Activated naive CD8-positive, alpha-beta T cell (primary cell): Measurements from ENCODE around the gene EMILIN2.

ENCODE experiments used
- H3K27ac Mint-ChIP-seq: one replicate; pipeline ENCODE4 v1.8.0; 2021; ENCODE audit warnings: mixed read lengths
- H3K27me3 Mint-ChIP-seq: one replicate; pipeline ENCODE4 v1.8.0; 2021; ENCODE audit warnings: mixed read lengths
- H3K36me3 Mint-ChIP-seq: one replicate; pipeline ENCODE4 v1.8.0; 2021; ENCODE audit warnings: mixed read lengths
- H3K4me1 Mint-ChIP-seq: one replicate; pipeline ENCODE4 v1.8.0; 2021; ENCODE audit warnings: low read depth, mixed read lengths
- H3K4me3 Mint-ChIP-seq: one replicate; pipeline ENCODE4 v1.8.0; 2021; ENCODE audit warnings: mild to moderate bottlenecking, mixed read lengths
- H3K9me3 Mint-ChIP-seq: one replicate; pipeline ENCODE4 v1.8.0; 2021; ENCODE audit warnings: low read depth, mixed read lengths

EMILIN2 gene

DNA sequence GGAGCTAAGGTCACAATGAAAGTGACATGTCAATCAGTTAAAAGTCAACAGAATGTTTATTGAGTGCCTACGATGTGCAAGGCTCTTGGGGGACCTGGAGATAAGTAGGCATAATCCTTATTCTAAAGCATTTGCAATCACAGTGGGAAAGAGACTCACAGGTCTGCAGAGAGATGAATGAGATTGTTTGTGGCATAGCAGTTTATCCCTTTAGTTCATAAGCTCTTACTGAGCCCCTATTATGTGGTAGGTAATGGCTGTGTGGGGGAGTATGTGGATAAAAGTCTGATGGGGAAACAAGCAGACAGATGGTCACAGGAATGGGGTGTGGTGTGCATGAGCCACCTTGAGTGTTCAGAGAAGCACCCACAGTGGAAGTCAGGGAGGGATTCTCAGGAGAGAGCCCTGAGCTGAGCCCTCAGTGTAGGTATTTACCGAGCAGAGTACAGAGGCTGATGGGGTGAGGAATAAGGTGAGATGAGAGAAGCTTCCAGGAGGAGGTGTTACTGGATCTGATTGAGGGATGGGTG is 48.1 kb downstream of the EMILIN2 start:
- Mint-ChIP-seq H3K4me1 (peaks cover 43% of the 10 kb centered on the region), H3K27me3 (no peaks in the 10 kb centered on the region), H3K27ac (no peak overlapping the region), H3K9me3 (no peaks in the 10 kb centered on the region), H3K4me3 (no peak overlapping the region), H3K36me3 (peaks cover 4% of the 10 kb centered on the region)

DNA sequence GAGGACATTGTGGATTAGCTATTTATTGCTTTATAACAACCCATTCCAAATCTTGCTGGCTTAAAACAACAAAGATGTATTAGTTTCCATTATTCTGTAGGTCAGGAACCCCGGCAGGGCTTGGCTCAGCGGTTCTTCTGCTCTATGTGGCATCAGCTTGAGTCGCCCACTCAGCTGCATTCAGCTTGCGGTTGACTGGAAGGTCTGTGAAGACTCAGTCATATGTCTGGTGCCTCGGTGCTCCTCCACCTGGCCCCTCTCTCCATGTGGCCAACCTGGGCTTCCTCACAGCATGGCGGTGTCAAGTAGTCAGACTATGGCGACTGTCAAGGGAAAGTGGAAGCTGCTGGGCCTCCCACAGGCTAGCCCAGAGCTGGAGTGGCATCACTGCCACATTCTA is 48.6 kb downstream of the EMILIN2 start:
- H3K27me3 Mint-ChIP-seq = no peaks in the 10 kb centered on the region
- no peak overlapping the region for H3K27ac Mint-ChIP-seq
- H3K4me3 Mint-ChIP-seq = no peak overlapping the region
- H3K4me1 Mint-ChIP-seq = peaks cover 38% of the 10 kb centered on the region
- H3K36me3 Mint-ChIP-seq = peaks cover 4% of the 10 kb centered on the region
- H3K9me3 Mint-ChIP-seq = no peaks in the 10 kb centered on the region

DNA sequence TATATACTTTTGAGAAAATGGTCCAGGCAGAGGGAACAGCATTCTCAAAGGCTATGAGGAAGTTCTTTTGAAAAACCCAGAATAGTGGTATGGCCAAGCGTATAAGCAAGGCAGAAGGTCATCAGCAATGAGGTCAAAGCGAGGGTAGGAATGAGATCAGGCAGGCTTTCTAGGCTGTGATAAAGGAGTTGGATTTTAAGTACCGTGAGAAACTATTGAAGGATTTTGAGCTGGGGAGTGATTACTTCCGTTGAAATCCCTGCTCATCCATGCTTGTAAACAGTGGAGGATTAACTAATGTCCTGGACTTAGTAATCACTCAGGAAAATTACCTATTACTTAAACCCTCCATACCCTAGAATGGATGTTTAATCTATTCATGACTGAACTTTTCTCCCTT is 50.2 kb downstream of the EMILIN2 start:
- Mint-ChIP-seq H3K36me3 (no peaks in the 10 kb centered on the region), H3K27ac (no peak overlapping the region), H3K4me3 (no peak overlapping the region), H3K4me1 (peaks cover 22% of the 10 kb centered on the region), H3K9me3 (no peaks in the 10 kb centered on the region), H3K27me3 (no peaks in the 10 kb centered on the region)

DNA sequence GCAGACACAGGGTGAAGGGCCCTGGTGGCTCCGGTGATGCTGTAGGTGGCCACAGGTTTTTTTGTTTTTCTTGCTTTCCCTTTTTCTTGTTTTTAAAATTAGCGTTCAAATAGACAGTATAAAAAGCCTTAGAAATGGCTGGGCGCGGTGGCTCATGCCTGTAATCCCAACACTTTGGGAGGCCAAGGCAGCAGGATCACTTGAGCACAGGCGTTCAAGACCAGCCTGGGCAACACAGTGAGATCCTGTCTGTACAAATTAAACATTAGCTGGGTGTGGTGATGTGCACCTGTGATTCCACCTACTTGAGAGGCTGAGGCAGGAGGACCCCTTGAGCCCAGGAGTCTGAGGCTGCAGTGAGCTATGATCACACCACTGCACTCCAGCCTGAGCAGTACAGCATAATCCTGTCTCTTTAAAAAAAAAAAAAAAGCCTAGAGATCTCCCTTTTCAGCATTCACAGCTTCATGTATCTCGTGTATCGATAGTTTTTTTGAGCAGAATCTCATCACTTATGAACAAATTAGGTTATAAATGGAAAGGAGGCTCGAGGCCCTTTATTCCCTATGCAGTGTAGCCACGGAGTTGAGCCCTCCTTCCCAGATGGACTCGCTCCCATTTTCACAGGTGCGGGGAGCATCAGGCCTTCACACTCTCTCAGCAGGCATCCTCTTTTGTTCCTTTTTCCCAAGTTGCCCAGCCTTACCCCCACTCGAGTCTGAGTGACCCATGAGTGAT is 50.8 kb downstream of the EMILIN2 start:
- no peaks in the 10 kb centered on the region for H3K9me3 Mint-ChIP-seq
- H3K36me3 Mint-ChIP-seq = no peaks in the 10 kb centered on the region
- H3K27ac Mint-ChIP-seq = no peak overlapping the region
- no peaks in the 10 kb centered on the region for H3K27me3 Mint-ChIP-seq
- no peak overlapping the region for H3K4me3 Mint-ChIP-seq
- peaks cover 18% of the 10 kb centered on the region for H3K4me1 Mint-ChIP-seq

DNA sequence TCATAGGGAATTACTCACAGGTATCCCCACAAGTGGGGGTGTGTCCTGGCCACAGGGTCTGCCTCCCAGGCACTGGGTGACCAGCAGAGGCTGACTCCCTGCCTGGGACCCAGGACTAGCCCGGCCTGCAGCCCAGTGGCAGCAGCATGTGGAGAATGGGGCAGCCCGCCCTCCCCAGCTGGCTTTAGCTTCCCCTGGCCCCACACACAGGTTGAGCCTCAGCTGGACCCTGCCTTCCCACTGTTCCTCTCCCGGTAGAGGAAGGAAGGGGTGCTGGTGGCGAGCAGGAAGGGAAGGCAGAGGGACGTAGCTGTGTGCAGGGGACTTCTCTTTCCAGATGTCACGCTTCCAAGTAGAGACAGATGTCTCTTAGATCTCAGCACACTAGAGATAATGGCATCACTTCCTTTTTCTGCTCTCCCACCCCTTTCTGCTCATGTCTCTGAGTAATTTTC is 51.4 kb downstream of the EMILIN2 start:
- Mint-ChIP-seq H3K36me3 (no peaks in the 10 kb centered on the region), H3K27me3 (no peaks in the 10 kb centered on the region), H3K27ac (no peak overlapping the region), H3K4me1 (peaks cover 14% of the 10 kb centered on the region), H3K9me3 (no peaks in the 10 kb centered on the region), H3K4me3 (no peak overlapping the region)

DNA sequence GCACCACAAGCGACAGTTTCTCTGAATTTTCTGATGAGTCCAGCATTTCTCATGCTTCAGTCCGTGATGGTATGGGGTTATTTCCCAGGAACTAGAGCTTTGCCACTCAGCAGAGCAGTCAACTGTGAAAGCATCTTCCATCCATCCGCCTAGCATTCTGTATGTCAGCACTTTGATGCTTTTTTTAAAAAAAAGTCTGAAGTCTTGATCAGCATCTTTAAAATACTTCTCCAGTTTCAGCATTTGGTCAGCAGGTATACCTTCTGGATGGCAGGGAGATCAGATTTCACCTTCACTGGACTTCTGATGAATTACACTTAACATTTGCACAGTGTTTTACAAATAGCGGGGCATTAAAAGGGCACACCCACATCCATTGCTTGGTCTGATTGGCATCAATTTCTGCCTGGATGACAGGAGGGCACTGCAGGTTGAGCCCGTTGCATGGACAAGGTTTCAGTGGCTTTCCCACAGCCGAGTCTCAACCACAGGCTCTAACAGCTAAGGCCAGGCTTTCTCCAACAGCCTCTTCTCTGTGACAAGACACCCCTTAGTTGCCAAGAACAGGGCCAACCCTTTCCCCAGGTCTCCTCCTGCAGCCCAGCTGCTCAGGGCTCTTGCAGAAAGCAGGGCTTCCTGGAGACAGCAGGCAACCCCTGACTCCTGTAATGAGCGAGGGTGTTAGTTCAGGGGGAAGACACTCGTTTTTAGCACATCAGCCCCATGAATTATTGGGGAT is 54.0 kb downstream of the EMILIN2 start:
- no peaks in the 10 kb centered on the region for H3K27me3 Mint-ChIP-seq
- H3K4me3 Mint-ChIP-seq = no peak overlapping the region
- H3K27ac Mint-ChIP-seq = no peak overlapping the region
- H3K9me3 Mint-ChIP-seq = no peaks in the 10 kb centered on the region
- H3K4me1 Mint-ChIP-seq = peaks cover 6% of the 10 kb centered on the region
- H3K36me3 Mint-ChIP-seq = no peaks in the 10 kb centered on the region

DNA sequence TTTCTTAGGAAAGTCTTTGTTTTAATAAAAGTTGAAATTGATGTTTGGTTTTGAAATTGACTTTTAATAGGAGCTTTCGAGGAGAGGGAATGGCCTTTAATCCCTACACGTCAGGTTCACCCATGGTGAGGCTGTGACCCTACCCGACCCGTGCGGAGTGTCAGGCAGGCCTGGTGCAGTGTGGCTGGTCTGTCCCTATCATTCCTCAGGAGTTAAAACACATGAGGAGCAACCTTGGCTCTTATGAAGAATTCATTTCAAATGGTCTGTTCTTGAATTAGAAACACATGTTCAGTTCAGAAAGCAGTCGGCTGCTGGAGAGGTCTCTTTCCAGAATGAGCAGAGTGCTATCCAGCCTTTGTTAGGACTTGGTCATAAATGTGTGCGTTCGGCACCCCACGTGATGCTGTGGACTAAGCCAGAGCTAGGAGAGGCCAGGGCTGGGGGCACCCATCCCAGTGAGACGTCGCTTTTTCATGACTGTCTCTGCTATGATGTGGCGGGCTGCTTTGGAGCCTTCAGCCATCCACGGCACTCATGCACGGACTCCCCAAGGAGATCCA is 54.7 kb downstream of the EMILIN2 start:
- Mint-ChIP-seq H3K4me1 (peaks cover 6% of the 10 kb centered on the region), H3K27ac (no peak overlapping the region), H3K27me3 (no peaks in the 10 kb centered on the region), H3K36me3 (no peaks in the 10 kb centered on the region), H3K4me3 (no peak overlapping the region), H3K9me3 (no peaks in the 10 kb centered on the region)

DNA sequence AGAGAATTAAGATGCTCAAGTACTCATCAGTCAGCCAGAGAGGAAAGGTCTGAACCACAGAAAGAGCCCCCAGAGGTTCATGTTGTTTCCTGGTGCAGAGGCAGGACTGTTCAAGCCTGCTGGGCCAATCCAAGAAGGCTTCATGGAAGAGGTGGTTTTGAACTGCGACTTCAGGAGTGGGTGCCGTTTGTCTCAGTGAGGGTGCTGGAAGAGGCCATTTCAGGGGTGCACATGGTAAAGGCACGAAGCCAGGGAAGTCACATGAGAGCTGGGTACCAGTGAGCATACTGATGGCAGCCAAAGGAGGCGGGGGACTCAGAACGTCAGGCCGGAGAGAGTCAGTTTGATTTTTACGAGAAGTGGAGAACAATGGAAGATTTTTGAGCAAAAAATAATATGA is 55.5 kb downstream of the EMILIN2 start:
- Mint-ChIP-seq H3K4me3 (no peak overlapping the region), H3K27ac (no peak overlapping the region)

DNA sequence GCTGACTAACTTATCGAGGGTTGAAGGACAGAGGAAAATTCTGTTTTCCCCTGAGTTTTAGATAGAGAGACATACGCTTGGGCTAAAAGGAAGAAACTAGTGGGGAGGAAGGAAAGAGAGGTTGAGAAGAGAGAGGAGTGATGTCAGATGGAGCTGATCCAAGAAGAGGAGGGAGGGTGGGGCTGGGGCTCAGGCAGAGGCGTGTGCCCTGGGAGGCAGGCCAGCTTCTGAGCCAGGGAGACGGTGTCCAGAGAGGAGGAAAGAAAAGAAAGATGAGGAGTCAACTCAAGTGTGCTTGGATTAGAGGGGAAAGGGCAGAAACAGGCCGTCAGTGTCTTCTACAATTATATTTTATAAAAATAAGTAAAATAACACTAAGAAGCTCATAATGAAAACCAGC is 56.2 kb downstream of the EMILIN2 start:
- H3K27ac Mint-ChIP-seq = no peak overlapping the region
- no peaks in the 10 kb centered on the region for H3K27me3 Mint-ChIP-seq
- H3K4me1 Mint-ChIP-seq = peaks cover 11% of the 10 kb centered on the region
- H3K4me3 Mint-ChIP-seq = no peak overlapping the region
- no peaks in the 10 kb centered on the region for H3K36me3 Mint-ChIP-seq
- no peaks in the 10 kb centered on the region for H3K9me3 Mint-ChIP-seq

More for the DNA sequence above, 55.5 kb downstream of the EMILIN2 start:
- H3K36me3 Mint-ChIP-seq = no peaks in the 10 kb centered on the region
- H3K9me3 Mint-ChIP-seq = no peaks in the 10 kb centered on the region
- peaks cover 6% of the 10 kb centered on the region for H3K4me1 Mint-ChIP-seq
- H3K27me3 Mint-ChIP-seq = no peaks in the 10 kb centered on the region

DNA sequence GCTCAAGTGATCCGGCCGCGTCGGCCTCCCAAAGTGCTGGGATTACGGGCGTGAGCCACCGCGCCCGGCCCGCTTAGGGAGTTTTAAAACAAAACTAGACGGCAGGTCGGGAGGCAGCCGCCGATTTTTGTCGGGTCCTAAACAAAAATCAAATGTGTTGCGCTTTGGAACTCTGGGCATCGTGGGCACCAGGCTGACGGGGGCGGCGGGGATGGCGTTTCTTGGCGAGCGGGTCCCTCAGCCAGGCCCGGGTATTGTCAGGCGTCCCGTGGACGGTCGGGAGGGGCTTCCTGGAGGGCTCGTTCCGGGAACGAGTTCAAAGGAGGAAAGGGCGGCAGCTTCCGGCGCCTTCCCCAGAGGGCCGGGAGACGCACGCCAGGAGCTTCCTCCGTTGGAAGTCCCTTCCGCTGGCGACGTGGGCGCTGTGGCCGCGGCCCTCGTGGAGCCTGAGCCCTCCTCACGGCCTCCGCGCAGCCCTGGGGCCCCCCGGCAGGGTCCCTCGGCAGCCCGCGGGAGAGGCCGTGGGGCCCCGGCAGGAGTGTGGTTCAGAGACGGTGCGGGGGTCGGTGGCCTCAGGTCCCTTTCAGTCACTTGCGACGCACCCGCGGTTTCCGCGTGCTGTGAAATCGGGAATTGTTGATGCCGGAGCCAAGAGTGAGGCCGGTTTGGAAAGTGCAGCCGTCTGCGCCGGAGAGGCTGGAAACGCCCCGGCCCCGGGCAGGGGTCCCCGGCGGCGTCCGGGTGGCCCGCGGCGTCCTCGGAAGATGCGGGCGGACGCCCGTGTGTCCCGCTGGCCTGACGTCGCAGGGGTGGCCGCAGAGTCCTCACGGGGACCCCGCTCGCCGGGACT is 59.3 kb downstream of the EMILIN2 start:
- Mint-ChIP-seq H3K27ac (peak overlapping the region; percentile 81), H3K4me1 (peaks cover 15% of the 10 kb centered on the region), H3K4me3 (peak overlapping the region; percentile 84), H3K9me3 (no peaks in the 10 kb centered on the region), H3K36me3 (no peaks in the 10 kb centered on the region), H3K27me3 (no peaks in the 10 kb centered on the region)

DNA sequence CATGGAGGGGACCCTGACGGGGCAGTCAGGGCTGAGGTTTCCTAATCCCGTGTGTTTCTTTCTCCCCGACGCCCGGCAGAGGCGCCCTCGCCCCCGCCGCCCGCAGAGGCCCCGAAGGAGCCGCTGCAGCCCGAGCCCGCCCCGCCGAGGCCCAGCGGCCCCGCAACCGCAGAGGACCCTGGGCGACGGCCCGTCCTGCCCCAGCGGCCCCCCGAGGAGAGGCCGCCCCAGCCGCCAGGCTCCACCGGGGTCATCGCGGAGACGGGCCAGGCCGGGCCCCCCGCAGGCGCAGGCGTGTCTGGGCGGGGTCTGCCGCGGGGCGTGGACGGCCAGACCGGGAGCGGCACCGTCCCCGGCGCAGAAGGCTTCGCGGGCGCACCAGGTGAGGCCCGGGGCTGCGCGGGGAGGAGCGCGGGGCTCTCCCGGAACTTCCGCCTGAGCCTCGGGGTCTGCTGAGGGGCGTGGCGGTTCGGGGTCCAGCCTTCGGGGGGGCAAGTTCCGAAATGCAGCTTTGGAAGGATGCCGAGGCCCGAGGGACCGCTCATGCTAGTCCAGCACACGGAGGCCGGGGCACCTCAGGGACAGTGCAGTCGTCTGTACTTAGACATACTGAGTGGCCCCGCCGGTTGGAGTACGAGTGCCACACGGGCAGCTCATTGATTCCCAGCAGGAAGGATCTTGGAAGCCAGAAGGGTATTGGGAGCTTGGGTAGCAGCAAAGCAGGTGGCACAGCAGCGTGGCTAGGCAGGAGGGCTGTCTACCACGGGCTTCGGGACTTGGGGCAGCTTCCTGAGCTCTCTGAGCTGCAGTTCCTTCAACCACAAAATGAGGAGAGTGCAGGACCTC is 60.1 kb downstream of the EMILIN2 start:
- Mint-ChIP-seq H3K4me1 (peaks cover 15% of the 10 kb centered on the region), H3K9me3 (no peaks in the 10 kb centered on the region), H3K36me3 (no peaks in the 10 kb centered on the region), H3K4me3 (peak overlapping the region; percentile 83), H3K27ac (peak overlapping the region; percentile 46), H3K27me3 (no peaks in the 10 kb centered on the region)

DNA sequence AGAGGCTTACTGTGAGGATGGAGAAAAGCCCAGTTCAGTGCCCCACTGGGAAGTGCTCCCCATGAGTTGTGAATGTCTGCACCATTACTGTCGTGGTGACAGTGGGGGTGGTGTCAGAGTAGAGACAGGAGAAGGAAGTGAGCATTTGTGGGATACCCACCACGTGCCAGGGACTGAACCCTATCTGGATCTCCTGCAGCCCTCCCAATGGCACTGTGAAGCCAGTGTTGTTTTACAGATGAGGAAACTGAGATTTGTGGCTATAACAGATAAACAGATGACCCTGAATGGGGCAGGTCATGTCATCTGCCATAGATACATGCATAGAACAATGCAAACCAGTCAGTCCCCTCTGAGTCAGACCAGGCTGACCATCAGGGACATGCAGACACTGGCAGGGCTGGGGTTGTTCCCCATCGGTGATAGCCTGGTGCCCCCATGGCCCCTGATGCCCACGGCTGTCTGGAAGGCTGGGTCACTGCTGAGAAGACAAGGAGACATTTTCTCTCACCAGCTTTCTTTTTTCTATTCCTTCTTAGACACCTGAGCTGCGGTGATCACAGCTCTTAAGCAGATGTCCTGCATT is 60.8 kb downstream of the EMILIN2 start:
- no peaks in the 10 kb centered on the region for H3K9me3 Mint-ChIP-seq
- H3K4me3 Mint-ChIP-seq = peak overlapping the region; percentile 83
- H3K4me1 Mint-ChIP-seq = peaks cover 15% of the 10 kb centered on the region
- H3K27ac Mint-ChIP-seq = peak overlapping the region; percentile 46
- no peaks in the 10 kb centered on the region for H3K27me3 Mint-ChIP-seq
- H3K36me3 Mint-ChIP-seq = peaks cover 2% of the 10 kb centered on the region

DNA sequence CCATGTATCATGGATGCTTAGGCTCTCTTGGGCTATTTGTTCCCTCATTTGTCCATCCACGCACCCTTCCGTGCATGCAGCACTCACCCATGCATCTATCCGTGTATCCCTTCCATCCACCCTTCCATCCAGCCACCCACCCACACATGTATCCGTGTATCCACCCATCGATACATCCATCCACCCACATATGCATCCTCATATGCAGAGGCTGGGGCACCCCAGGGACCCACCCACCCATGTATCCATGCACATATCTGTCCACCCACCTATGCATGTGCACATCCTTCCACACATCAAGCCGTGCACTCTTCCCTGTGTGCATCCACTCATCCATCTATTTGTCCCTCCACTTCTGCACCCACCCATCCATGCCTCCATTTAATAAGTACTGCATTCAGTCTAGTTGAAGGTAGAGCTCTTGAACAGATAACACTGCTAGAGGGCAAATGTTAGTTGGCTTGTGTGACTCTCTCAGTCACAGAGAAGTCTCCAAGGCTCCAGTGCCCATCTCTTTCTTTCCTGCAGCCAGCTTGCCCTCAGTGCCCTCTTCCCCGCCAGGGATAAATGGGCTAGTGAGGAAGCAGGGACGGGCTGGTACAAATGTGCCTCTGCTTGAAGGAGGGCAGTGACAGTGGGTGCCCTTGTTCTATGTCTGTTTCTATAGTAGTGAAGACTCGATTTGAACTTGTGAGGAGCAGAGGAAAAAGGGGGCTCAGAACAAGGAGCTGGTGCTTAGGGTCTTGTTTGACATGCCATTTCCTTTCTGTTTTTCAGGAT is 61.5 kb downstream of the EMILIN2 start:
- no peaks in the 10 kb centered on the region for H3K27me3 Mint-ChIP-seq
- H3K4me3 Mint-ChIP-seq = peak overlapping the region; percentile 83
- H3K4me1 Mint-ChIP-seq = peaks cover 15% of the 10 kb centered on the region
- H3K36me3 Mint-ChIP-seq = peaks cover 2% of the 10 kb centered on the region
- H3K27ac Mint-ChIP-seq = peak overlapping the region; percentile 42
- no peaks in the 10 kb centered on the region for H3K9me3 Mint-ChIP-seq
